Measurements from ENCODE around the gene PVALEF. TPM values are rescaled to one million over a fixed set of nuclear protein-coding genes. Genes with fewer than 3 reads are reported as not detected.

The PVALEF gene
- total RNA-seq, 4 donors from 2014 or later, result not detected

DNA sequence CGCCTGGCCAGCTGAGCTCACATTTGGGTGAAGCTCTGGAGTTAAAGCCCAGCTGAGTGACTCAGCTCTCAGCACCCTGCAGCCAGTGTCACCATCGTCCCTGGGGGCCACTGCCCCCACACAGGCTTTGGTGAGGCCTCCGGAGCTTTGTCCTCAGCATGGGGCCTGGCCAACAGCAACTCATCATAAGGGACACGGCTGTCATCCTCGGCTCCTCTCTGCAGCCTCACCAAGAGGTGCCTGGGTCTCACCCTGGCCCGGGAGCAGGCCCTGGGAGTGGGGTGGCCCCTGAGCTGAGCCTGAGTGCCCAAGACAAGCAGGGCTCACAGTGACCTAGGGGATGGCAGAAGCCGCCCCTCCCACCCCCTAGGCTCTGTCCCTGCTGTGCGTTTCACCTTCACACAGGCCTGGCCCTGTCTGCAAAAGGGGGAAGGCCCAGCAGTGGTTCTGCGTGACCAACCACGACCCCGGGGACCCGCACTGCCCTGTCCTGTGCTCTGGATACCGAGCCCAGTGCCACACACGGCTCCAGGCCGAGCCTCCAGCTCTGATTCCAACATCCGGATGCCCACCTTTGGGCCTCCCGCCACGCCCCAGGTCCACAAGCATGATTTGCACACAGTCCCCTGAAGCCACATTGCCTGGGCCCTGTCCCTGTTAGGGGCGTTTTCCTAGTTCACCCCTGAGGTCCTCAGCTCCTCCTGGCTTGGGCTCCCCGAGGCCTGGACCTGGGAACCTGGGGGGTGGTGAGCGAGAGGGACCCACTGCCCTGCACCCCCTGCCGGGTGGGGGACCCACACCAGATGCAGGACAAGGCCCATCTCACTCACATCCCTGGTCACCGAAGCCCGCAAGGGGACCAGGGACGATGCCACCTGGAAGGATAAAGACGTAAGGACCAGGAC is 22.5 kb downstream of the PVALEF start:
- no peak for TF ChIP-seq POLR2A (IDR thresholded peaks at IDR 0.05)
- TF ChIP-seq, protein P1, sequence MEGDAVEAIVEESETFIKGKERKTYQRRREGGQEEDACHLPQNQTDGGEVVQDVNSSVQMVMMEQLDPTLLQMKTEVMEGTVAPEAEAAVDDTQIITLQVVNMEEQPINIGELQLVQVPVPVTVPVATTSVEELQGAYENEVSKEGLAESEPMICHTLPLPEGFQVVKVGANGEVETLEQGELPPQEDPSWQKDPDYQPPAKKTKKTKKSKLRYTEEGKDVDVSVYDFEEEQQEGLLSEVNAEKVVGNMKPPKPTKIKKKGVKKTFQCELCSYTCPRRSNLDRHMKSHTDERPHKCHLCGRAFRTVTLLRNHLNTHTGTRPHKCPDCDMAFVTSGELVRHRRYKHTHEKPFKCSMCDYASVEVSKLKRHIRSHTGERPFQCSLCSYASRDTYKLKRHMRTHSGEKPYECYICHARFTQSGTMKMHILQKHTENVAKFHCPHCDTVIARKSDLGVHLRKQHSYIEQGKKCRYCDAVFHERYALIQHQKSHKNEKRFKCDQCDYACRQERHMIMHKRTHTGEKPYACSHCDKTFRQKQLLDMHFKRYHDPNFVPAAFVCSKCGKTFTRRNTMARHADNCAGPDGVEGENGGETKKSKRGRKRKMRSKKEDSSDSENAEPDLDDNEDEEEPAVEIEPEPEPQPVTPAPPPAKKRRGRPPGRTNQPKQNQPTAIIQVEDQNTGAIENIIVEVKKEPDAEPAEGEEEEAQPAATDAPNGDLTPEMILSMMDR (IDR thresholded peaks at IDR 0.05), result no peak
- WGBS, 2 donors, result 92 to 94% methylated on average over 9 to 18 of the region's 26 CpGs
- intact Hi-C loops (cut with DNase I), result no loop called here
- H3K4me1 ChIP-seq, result no peaks in the 10 kb centered on the region
- no peak overlapping the region for H3K27ac ChIP-seq
- DNase-seq, result no peak
- no peaks in the 10 kb centered on the region for H3K27me3 ChIP-seq
- no peak overlapping the region for H3K4me3 ChIP-seq (replicated peaks in 1 of 3)
- no peaks in the 10 kb centered on the region for H3K9me3 ChIP-seq
- no peaks in the 10 kb centered on the region for H3K36me3 ChIP-seq

DNA sequence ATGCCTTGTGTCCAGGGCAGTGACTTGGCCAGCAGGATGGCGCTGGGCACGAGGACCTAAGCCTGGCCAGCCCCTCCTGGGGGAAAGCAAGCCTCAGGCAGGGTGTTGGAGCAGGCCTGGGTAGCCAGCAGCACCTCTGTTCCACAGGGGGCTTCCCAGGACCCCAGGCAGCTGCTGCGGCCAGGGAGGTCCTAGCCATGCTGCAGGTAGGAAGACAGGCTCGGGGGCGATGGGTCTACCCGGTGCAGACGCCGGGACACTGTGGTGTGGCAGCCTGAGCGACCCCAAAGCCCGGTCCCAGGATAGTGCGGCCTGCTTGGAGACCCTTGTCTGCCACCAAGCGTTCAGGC is 23.2 kb downstream of the PVALEF start:
- Histone ChIP-seq H3K27ac (no peak overlapping the region), H3K9me3 (no peaks in the 10 kb centered on the region), H3K27me3 (no peaks in the 10 kb centered on the region), H3K36me3 (no peaks in the 10 kb centered on the region), H3K4me1 (no peaks in the 10 kb centered on the region), H3K4me3 (replicated peaks in 1 of 3) (no peak overlapping the region)
- TF ChIP-seq POLR2A (IDR thresholded peaks at IDR 0.05), result no peak
- TF ChIP-seq, protein P1 (IDR thresholded peaks at IDR 0.05), result no peak
- intact Hi-C loops (cut with DNase I), result no loop called here
- WGBS, 2 donors, result 92 to 95% methylated on average over 11 to 12 of the region's 12 CpGs
- no peak for DNase-seq

DNA sequence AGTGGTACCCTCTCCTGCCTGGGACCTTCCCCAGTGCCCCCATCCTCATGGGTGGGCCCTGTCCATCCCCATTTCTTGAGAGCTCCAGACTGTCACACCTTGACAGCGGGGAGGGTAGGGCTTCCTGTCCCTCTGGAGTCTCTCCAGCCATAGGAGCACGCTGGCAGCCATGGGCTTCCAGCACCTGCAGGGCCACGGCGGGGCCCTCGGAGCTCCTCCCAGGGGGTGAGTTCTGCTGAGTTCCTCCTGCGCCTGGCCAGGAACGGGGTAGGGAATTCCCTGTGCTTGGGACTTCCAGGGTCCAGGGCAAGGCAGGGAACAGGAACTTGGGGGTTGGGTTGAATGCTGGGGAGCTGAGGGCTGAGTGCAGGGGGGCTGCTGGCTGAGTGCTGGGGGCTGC is 23.7 kb downstream of the PVALEF start:
- Histone ChIP-seq H3K27ac (no peak overlapping the region), H3K27me3 (no peaks in the 10 kb centered on the region), H3K9me3 (no peaks in the 10 kb centered on the region), H3K4me3 (replicated peaks in 1 of 3) (no peak overlapping the region), H3K4me1 (no peaks in the 10 kb centered on the region), H3K36me3 (no peaks in the 10 kb centered on the region)
- no peak for DNase-seq
- intact Hi-C loops (cut with DNase I), result no loop called here
- TF ChIP-seq POLR2A (IDR thresholded peaks at IDR 0.05), result no peak
- TF ChIP-seq, protein P1 (IDR thresholded peaks at IDR 0.05), result no peak
- 93 to 95% methylated on average over 6 of the region's 7 CpGs for WGBS, 2 donors

DNA sequence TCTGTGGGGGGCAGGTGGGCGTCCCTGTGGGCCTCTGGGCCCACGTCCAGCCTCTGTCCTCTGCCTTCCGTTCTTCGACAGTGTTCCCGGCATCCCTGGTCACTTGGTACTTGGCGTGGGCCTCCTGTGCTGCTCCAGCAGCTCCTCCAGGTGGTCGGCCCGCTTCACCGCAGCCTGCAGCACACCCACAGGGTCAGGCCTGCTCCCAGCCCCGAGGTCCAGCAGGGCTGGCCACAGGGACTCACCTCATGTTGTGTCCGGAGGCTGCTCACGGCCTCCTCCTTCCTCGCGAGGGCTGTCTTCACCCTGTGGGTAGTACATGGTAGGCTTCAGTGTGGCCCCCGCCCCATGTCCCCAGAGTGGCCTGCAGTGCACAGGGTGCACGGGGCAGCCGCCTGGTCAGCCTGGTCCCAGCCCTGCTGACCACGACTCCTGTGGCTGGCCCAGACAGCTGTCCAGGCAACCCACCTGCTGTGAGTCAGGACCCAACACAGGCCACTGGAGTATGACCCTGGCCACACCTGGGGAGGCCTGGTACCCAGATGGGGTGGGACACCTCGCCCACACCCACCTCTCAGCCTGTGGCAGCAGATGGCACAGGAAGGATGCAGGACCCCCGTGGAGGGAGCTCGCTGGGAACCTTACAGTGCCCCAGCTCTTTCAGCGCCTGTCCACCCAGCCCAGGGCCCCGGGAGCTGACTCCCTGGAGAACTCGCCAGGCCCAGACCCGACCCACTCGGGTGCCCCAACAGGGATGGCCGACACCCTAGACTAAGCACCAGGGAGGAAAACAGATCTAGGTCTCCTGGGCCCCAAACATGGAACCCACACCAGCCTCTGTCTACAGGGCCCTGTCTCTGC is 24.6 kb downstream of the PVALEF start:
- no peaks in the 10 kb centered on the region for H3K36me3 ChIP-seq
- DNase-seq, result no peak

More for the DNA sequence above, 24.6 kb downstream of the PVALEF start:
- H3K9me3 ChIP-seq, result no peaks in the 10 kb centered on the region
- no peak for TF ChIP-seq POLR2A (IDR thresholded peaks at IDR 0.05)
- TF ChIP-seq, protein P1 (IDR thresholded peaks at IDR 0.05), result no peak
- H3K4me3 ChIP-seq (replicated peaks in 1 of 3), result no peak overlapping the region
- WGBS, 2 donors, result 95 to 97% methylated on average over 8 to 10 of the region's 27 CpGs
- no peaks in the 10 kb centered on the region for H3K4me1 ChIP-seq
- H3K27me3 ChIP-seq, result no peaks in the 10 kb centered on the region
- intact Hi-C loops (cut with DNase I), result no loop called here
- no peak overlapping the region for H3K27ac ChIP-seq
